Stimulated activated CD8-positive, alpha-beta memory T cell treated with anti-CD3 and anti-CD28 coated beads, Interleukin-2, amount 100 ng/mL, for 48 hours (primary cell): ENCODE measurements around the gene UBE2N.
A peak's percentile ranks its signal among the peaks of the same experiment; 100 is the strongest.
"Not testable (repeated sequence)": the region's sequence is repeated elsewhere in the genome, so short reads cannot be mapped to it uniquely, and the experiment has no call there.

Experiments used
- DNase-seq, 2 donors: peaks; one replicate each; pipeline ENCODE4 v3.0.0-alpha.2; 2020; ENCODE audit warnings: low read depth in 2 of 2

Gene UBE2N

DNA sequence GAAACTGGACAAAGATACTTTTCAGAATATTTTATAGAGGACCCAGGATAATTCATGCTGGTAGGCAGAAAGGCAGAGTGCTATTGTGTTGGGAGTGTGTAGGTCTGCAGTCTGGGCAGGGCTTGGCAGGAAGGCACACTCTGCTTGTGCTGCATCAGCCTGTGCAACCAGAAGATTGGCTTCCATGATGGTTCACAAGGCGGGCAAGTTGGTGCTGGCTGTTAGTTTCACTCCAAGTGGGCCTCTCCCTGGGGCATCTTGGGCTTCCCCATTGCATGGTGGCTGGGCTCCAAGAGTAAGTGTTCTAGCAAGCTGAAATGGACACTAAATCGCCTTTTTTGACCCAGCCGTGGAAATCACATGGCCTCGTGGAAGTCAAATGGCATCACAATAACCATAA, 1.8 kb upstream of the UBE2N start:
- DNase-seq = no peak

- no peak for DNase-seq
These were observed 929 bp upstream of the UBE2N start for GRCh38 chr12:93442411-93443340.

DNA sequence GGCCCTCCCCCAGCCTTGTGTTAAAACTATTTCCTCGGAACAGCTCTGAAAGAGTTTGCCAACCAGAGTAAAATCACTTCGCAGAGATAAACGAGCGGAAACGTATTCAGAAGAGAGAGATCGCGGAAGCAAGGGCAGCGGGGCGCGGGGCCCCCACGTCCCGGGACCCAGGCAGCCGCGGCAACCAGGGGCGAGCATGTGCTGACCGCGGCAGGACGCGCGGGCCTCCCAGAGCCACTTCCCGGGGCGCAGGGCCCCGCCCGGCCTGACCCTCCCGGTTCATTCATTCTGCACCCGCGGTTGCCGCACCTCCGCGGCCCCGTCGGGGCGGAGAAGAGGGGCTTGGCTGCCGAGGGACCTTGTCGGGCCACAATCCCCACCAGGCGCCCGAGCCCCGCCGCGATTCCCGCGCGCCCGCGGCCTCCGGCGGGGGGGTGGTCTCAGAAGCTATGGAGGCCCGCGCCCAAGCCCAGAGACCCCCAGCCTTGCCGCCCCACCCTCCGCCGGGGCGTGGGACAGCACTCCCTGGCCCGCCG, 598 bp downstream of the UBE2N start:
- peak in 1 of 2 donors; percentile 14 for DNase-seq

DNA sequence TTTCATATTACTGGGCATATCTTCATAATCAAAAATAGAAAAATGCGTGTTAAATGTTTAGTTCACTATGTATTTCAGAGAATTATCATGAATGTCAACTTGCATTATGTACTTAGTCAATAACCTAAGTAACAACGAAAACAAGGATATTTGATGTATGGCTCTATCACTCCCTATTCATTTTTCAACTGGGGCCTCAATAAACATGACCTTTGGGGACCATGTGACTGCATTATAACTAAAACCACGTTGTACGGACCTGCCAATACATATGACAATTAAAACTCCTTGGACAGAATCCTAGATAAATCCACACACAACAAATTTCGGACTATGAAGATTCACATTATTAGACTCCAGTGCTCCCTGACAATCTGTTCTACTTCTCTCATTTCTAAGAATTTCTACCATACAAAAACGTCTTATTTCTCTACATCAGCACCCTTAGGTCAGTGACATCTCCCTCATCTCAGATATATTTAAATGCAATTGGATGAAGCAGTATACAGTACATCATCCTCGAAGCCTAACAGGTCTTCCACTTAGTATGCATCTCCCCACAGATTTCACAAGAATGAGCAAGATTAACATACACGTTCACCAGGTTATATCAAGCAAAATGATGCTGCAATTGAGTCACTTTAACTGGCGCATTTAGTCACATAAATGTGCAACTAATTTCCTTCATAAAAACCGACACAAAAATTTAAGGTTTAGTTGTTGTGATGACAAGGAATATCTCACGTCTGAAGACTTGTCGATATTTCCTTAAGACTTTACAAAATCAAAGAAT, 1.5 kb downstream of the UBE2N start:
- no peak for DNase-seq

DNA sequence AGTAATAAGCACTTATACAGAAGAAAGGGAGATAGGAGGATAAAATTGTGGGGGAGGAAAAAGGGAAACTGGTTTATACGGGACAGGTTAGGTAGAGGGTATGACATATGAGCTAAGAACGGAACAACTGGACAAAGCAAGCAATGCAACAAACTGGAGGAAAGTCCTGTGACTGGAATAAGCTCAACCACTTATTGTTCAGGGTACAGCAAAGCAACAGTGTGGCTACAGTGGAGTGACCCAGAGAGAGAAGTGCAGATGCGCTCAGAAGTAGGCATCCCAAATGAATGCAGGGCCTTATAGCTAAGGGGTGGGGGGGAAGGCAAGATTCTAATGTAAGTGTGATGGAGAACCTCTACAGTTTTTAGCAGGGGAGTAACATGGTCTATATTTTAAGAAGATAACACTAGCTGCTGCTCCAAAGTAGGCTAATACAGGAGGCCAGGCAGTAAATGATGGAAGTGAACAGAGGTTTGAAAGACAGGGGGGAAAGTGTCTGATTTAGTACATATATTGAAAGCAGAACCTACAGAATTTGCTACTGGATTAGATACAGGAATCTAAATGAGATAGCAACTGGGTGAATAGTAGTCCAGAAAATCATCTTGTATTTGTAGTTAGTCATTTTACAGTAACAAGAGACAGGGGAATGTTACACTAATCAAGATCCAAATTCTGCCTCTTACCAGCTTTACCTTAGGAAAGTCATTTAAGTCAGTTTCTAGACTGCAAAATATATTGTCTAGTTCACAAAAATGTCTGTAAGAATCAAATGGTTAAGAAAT, 3.3 kb downstream of the UBE2N start:
- DNase-seq = no peak

DNA sequence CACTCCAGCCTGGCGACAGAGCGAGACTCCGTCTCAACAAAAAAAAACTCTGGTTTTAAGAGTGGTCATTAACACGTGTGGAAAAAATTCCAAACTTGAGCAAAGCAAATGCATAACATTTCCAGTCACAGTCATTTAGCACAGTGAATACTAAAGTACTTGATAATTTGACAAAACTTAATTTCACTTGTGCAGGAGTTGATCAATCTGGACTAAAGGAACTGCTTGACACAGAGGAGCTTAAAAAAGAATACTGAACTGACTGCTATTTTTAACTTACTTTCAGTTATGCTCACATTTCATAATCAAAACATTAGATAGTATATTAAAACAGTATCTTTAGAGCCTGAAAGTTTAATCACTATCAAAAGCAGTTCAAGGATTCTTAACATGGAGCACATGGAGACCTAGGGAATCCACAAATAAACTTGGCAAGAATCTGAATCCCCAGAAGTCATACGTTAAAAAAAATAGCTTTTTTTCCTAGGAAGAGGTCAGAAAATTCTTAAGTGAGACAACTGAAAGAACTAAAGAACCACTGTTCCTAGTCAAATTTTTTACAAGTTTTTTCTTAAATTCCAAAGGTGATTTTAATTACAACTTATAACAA, 7.4 kb downstream of the UBE2N start:
- DNase-seq = no peak

GRCh38 chr12:93432031-93432430, 9.7 kb downstream of the UBE2N start:
- not testable (repeated sequence) for DNase-seq

DNA sequence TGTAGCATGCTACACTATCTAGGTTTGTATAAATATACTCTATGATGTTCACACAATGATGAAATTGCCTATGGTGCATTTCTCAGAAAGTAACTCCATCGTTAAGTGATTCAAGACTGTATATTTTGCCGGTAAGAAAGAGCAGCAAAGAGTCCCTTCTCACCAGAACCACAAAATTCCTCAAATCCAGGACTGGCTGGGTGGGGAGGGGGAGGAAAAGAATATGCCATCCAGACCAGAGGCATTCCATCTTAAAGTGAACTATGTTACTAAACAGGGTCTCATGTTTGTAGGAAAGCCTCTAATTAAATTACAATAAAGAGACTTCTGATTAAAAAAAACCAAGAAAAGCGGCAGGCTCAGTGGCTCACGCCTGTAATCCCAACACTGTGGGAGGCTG, 11.5 kb downstream of the UBE2N start:
- DNase-seq = no peak

DNA sequence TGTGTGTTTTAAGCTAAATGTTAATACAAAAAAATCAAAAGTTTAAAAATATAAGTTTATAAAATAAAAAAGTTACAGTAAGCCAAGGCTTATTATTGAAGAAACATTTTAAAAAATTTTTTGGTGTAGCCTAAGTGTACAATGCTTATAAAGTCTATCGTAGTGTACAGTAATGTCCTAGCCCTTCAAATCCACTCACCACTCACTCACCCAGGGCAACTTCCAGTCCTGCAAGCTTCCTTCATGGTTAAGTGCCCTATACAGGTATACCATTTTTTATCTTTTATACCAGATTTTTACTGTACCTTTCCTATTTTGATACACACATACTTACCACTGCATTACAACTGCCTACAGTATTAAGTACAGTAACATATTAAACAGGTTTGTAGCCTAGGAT, 11.9 kb downstream of the UBE2N start:
- no peak for DNase-seq

- no peak for DNase-seq
These were observed 12.3 kb downstream of the UBE2N start for GRCh38 chr12:93429448-93429847.

GRCh38 chr12:93427779-93428564, 13.8 kb downstream of the UBE2N start:
- no peak for DNase-seq

- DNase-seq = no peak
These were observed 15.3 kb downstream of the UBE2N start for GRCh38 chr12:93426412-93426805.

DNA sequence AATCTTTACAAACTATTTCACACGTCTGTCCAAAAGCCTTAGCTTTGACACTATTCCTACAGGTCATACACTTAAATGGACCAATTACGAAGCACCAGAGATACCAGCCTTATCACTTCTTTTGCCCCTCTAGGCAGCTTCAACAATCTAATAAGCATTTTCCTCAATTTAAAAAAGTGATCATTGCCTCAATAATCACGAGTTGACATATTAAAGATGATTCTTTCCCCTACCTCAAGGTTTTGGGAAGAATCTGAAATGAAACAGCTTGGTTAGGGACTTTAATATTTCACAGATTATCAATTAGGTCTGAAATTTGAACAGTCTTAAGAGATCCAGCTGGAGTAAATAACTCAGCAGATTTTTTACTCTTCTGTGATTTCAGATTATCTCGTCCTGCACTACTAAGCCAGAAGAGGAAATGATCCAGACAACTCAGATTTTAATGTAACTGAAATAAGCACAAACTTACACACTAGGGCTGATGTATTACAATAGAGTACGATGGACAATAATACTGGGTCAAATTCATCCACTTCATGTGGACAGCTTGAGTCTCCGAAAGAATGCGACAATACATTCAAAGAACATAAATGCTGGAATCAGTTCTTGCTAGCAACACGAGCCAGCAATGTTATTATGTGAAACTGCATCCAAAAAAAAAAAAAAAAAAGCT, 15.9 kb downstream of the UBE2N start:
- no peak for DNase-seq

GRCh38 chr12:93422050-93422449, 19.7 kb downstream of the UBE2N start:
- DNase-seq = no peak

- DNase-seq = no peak
These were observed 22.2 kb downstream of the UBE2N start for GRCh38 chr12:93419388-93420034.

DNA sequence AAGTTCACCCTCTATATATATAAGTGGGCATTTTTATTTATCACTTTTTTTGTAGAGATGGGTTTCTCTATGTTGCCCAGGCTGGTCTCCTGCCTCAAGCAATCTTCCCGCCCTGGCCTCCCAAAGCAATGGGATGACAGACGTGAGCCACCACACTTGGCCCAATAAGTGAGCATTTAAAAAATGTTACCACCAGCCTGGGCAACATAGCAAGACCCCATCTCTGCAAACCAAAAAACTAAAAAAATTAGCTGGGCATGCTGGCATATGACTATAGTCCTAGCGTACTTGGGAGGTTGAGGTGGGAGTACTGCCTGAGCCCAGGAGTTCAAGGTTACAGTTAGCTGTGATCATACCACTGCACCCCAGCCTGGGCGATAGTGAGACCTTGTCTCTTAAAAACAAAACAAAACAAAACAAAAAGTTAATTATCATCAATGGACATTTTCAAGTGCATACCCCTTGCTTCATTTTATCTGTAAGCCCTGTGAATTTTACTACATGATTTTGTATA, 23.7 kb downstream of the UBE2N start:
- DNase-seq = no peak

DNA sequence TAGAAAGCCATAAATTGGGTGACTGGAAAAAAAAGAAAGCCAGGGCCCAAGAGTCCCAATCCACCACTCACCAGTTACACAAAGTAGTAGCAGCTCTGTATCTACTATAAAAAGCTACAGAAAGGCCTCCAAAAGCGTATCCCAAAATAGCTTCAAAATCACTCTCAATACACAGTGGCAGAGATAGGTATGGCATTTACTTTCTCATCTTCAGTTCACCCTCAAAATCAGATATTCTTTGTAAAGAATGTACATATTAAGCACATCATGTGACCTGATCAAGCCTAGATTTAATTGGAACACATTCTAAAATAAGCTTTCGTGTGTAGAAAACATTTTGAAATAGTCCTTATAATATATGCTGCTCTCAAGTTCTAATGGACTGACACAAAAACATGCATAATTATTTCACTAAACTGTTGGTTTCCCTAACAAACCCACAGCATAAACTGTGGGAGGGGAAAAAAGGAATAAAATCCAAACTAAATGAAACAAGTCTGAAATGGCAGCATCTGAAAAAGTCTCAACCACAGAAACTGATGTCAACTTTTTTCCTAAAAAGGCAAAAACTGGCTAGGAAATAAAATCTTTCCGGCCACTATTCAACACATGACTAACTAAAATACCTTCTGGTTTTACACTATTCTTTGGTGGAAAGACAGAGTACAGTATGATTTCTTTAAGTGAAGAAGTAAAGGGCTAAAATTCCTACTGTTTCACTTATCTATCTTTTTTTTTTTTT, 25.9 kb downstream of the UBE2N start:
- DNase-seq = no peak

- no peak for DNase-seq
These were observed 28.7 kb downstream of the UBE2N start for GRCh38 chr12:93413064-93413463.

DNA sequence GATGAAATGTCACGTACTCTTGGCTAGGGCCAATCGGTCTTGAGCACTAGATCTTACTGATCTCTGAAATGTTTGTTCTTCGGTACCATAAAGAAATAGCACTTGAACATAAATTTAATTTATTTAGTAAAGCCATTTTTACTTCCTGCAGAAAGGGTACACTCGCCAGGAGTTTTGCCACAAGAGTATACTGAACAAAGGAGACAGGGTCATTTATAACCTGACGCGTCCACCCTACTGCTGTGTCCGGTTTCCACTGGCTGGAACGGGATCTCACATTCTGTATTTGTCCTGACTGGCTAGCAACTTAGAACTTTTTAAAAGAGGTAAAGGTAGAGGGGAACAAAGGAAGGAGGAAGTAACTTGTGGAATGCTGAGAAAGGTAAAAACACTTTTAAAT, 29.4 kb downstream of the UBE2N start:
- not testable (repeated sequence) for DNase-seq
